Endothelial cell of umbilical vein (primary cell): Measurements from ENCODE around the gene MEOX1. TPM values are rescaled to one million over a fixed set of nuclear protein-coding genes. Genes with fewer than 3 reads are reported as not detected.

Experiments
- BruUV-seq: library from RNA; stranded (reverse); fragments of 400-500 nt; replicated peaks from 2 replicates; lab custom pipeline; 2021; lab: Mats Ljungman, UMichigan
- CTCF ChIA-PET: fragments of 300-600, 350-600 bp; sonication (Branson Sonifier 250); formaldehyde crosslinking; loops from one replicate; lab custom pipeline; 2021; ENCODE audit warnings: antibody characterized with exemption, inconsistent platforms; lab: Charles Lee
- POLR2A ChIA-PET: fragments of 300-600, 350-600 bp; sonication (Branson Sonifier 250); formaldehyde crosslinking; loops from one replicate; lab custom pipeline; 2021; ENCODE audit warnings: antibody characterized with exemption, inconsistent platforms; lab: Charles Lee
- DNase-seq: peaks from one replicate; pipeline ENCODE4 v3.0.0-alpha.2; 2011; ENCODE audit warnings: low read depth, low spot score
- FAIRE-seq: peaks from 2 replicates; lab custom pipeline; 2011; peaks lifted over from hg19 to GRCh38; lab: Jason Lieb, UNC
- H2AFZ ChIP-seq: 2 replicates; pipeline ENCODE4 v1.6.0; 2012; ENCODE audit warnings: low read depth, low read length, control low read depth, inconsistent platforms
- H3K27ac ChIP-seq: 2 replicates; pipeline ENCODE4 v1.5.1; 2011; ENCODE audit warnings: low read depth, mild to moderate bottlenecking, control low read depth, low read length, moderate library complexity; ENCODE audit not compliant: insufficient read depth
- H3K27me3 ChIP-seq, 2 experiments: 2 replicates each; pipeline versions ENCODE4 v1.6.0 to v1.6.1; 2011; ENCODE audit warnings: low read length in 2 of 2, mixed read lengths in 1 of 2; ENCODE audit not compliant: control insufficient read depth in 2 of 2, insufficient read depth in 2 of 2
- H3K36me3 ChIP-seq, 2 experiments: 2 replicates in 1 of 2; 3 replicates in 1 of 2; pipeline ENCODE4 v1.5.1; 2011; ENCODE audit warnings: low read length in 2 of 2, mild to moderate bottlenecking in 1 of 2, moderate library complexity in 1 of 2; ENCODE audit not compliant: control insufficient read depth in 2 of 2, insufficient read depth in 2 of 2; ENCODE audit errors: extremely low read depth in 1 of 2
- H3K4me1 ChIP-seq: 3 replicates; pipeline ENCODE4 v1.5.1; 2011; ENCODE audit warnings: mild to moderate bottlenecking, low read length; ENCODE audit not compliant: control insufficient read depth, insufficient read depth; ENCODE audit errors: extremely low read depth
- H3K4me2 ChIP-seq: 2 replicates; pipeline ENCODE4 v1.6.1; 2011; ENCODE audit warnings: low read length, control low read depth, mixed read lengths; ENCODE audit not compliant: insufficient read depth
- H3K4me3 ChIP-seq, 3 experiments: fragments of 200-600 bp in 1 of 3; sonication (generic), shearing (Covaris generic) in 1 of 3; replicated peaks in 1 of 3; 2 replicates each; pipeline ENCODE4 v1.5.1; 2011 to 2016; ENCODE audit warnings: control low read depth in 3 of 3, low read length in 3 of 3, mild to moderate bottlenecking in 2 of 3, inconsistent platforms in 1 of 3, low read depth in 1 of 3, moderate library complexity in 1 of 3; ENCODE audit not compliant: insufficient read depth in 1 of 3
- H3K79me2 ChIP-seq: 2 replicates; pipeline ENCODE4 v1.6.0; 2012; ENCODE audit warnings: low read length, inconsistent platforms; ENCODE audit not compliant: control insufficient read depth, insufficient read depth
- H3K9ac ChIP-seq: replicated peaks from 2 replicates; pipeline ENCODE3; 2011; ENCODE audit warnings: low read length, control low read depth; ENCODE audit not compliant: insufficient read depth; ENCODE audit errors: extremely low read depth
- H3K9me1 ChIP-seq: replicated peaks from 3 replicates; pipeline ENCODE4 v1.6.0; 2011; ENCODE audit warnings: mild to moderate bottlenecking, low read length; ENCODE audit not compliant: control insufficient read depth, insufficient read depth; ENCODE audit errors: extremely low read depth
- H3K9me3 ChIP-seq: replicated peaks from 2 replicates; pipeline ENCODE4 v1.5.1; 2012; ENCODE audit warnings: low read length, inconsistent platforms; ENCODE audit not compliant: control insufficient read depth, insufficient read depth
- H4K20me1 ChIP-seq: replicated peaks from 2 replicates; pipeline ENCODE3; 2011; ENCODE audit warnings: mild to moderate bottlenecking, low read length; ENCODE audit not compliant: control insufficient read depth, insufficient read depth; ENCODE audit errors: extremely low read depth
- EZH2 ChIP-seq: IDR thresholded peaks from 2 replicates; pipeline ENCODE4 v1.6.1; 2012; ENCODE audit warnings: borderline replicate concordance, low read depth, mild to moderate bottlenecking, moderate library complexity, low read length, inconsistent platforms; ENCODE audit not compliant: severe bottlenecking
- FOS ChIP-seq: IDR thresholded peaks from 2 replicates; pipeline ENCODE4 v1.6.1; 2011; ENCODE audit warnings: mild to moderate bottlenecking, low read length, moderate library complexity, borderline replicate concordance; ENCODE audit not compliant: insufficient read depth
- GATA2 ChIP-seq: IDR thresholded peaks from 2 replicates; pipeline ENCODE4 v1.7.0; 2011; ENCODE audit warnings: low read depth, mild to moderate bottlenecking, moderate library complexity, mixed read lengths, low read length; ENCODE audit not compliant: insufficient read length, insufficient read depth
- JUN ChIP-seq: IDR thresholded peaks from 2 replicates; pipeline ENCODE4 v1.6.1; 2011; ENCODE audit warnings: borderline replicate concordance, low read depth; ENCODE audit not compliant: insufficient read length, insufficient read depth
- MAX ChIP-seq: IDR thresholded peaks from 2 replicates; pipeline ENCODE4 v1.6.1; 2011; ENCODE audit not compliant: insufficient read depth, insufficient read length
- MYC ChIP-seq: IDR thresholded peaks from one replicate; pipeline ENCODE4 v1.6.1; 2011; ENCODE audit warnings: mild to moderate bottlenecking, low read depth, low read length
- POLR2AphosphoS5 ChIP-seq: IDR thresholded peaks from 2 replicates; pipeline ENCODE4 v1.6.1; 2012; ENCODE audit warnings: low read depth, mild to moderate bottlenecking, control low read depth, low read length, moderate library complexity; ENCODE audit not compliant: insufficient read depth
- dilution Hi-C: fragments of 300-500 bp; cut with MboI; formaldehyde crosslinking; loops from one replicate; pipeline ENCODE4 v1.15.0; 2019; ENCODE audit warnings: low sequenced_read_pairs; ENCODE audit not compliant: extremely low pct_ligation_motif_present
- intact Hi-C: fragments of 100-400 bp; cut with micrococcal nuclease; formaldehyde crosslinking; loops from one replicate; pipeline ENCODE4 v1.10.0; 2022
- polyA plus RNA-seq, 4 experiments: library from polyadenylated mRNA; depleted of rRNA in 3 of 4; stranded (reverse) in 3 of 4; unstranded in 1 of 4; fragments of >200 nt; gene quantifications; 2 replicates each; pipeline versions ENCODE4 v1.2.1 to v1.2.3, GENCODE V29; 2011 to 2012; ENCODE audit warnings: missing spikeins in 1 of 4
- total RNA-seq: library from RNA; stranded (reverse); gene quantifications from 2 replicates; pipeline ENCODE4 v1.2.3, GENCODE V29; 2021
- TF ChIP-seq, protein P1 (sequence below), 2 donors: IDR thresholded peaks; 1 replicate in 1 of 2; 2 replicates in 1 of 2; pipeline ENCODE4 v1.5.1; 2011; ENCODE audit warnings: low read length in 2 of 2, mild to moderate bottlenecking in 2 of 2, moderate library complexity in 2 of 2, control low read depth in 1 of 2, inconsistent platforms in 1 of 2, low read depth in 1 of 2; ENCODE audit not compliant: insufficient read depth in 1 of 2; ENCODE audit errors: extremely low read depth in 1 of 2

The MEOX1 gene
- total and polyA plus RNA-seq, 2 donors (not counting 3 experiments of a cell fraction or from before 2014, with no cell fraction given): 0.06 TPM; not detected in 1

- no peak overlapping the region for H2AFZ ChIP-seq
- H4K20me1 ChIP-seq: no peaks in the 10 kb centered on the region
- DNase-seq (no peak), FAIRE-seq (no peak)
- H3K36me3 ChIP-seq: no peaks in the 10 kb centered on the region
- no TSS peak for BruUV-seq
- no peak overlapping the region for H3K4me2 ChIP-seq
- H3K27me3 ChIP-seq: no peaks in the 10 kb centered on the region
- dilution Hi-C loops (no loop called here), intact Hi-C loops (no loop called here)
- no peaks in the 10 kb centered on the region for H3K4me1 ChIP-seq
- H3K9me3 ChIP-seq: no peaks in the 10 kb centered on the region
- no peak overlapping the region for H3K27ac ChIP-seq
- H3K79me2 ChIP-seq: no peaks in the 10 kb centered on the region
- H3K9ac ChIP-seq: no peak overlapping the region
- H3K4me3 ChIP-seq: no peak overlapping the region
- ChIA-PET CTCF (interaction anchor here (1.0 to 1.5 kb wide), 3 partner anchors 10 to 81 kb away, joined by 3 to 7 read pairs (median 3); no protein-coding TSS in a partner anchor), POLR2A (no interaction called here)
- H3K9me1 ChIP-seq: no peaks in the 10 kb centered on the region
- TF ChIP-seq POLR2AphosphoS5 (no peak), MAX (no peak), EZH2 (no peak), JUN (no peak), GATA2 (no peak), MYC (no peak), FOS (no peak)
- TF ChIP-seq, protein P1, sequence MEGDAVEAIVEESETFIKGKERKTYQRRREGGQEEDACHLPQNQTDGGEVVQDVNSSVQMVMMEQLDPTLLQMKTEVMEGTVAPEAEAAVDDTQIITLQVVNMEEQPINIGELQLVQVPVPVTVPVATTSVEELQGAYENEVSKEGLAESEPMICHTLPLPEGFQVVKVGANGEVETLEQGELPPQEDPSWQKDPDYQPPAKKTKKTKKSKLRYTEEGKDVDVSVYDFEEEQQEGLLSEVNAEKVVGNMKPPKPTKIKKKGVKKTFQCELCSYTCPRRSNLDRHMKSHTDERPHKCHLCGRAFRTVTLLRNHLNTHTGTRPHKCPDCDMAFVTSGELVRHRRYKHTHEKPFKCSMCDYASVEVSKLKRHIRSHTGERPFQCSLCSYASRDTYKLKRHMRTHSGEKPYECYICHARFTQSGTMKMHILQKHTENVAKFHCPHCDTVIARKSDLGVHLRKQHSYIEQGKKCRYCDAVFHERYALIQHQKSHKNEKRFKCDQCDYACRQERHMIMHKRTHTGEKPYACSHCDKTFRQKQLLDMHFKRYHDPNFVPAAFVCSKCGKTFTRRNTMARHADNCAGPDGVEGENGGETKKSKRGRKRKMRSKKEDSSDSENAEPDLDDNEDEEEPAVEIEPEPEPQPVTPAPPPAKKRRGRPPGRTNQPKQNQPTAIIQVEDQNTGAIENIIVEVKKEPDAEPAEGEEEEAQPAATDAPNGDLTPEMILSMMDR (IDR thresholded peaks at IDR 0.05; ENCODE audit: extremely low read depth in 1 of 2, insufficient read depth in 1 of 2, low read depth in 1 of 2, low read length in 2 of 2): no peak
Measured at GRCh38 chr17:43679401-43679800, 17.7 kb upstream of the MEOX1 start.
